Breast epithelium (tissue), 4 donors: Measurements from ENCODE around the gene HSPB8. TPM values are rescaled to one million over a fixed set of nuclear protein-coding genes. Genes with fewer than 3 reads are reported as not detected.

Source experiments
- DNase-seq, 2 donors: peaks; one replicate each; pipeline ENCODE4 v3.0.0-alpha.2; 2019; ENCODE audit warnings: low spot score in 2 of 2
- H3K27ac ChIP-seq, 2 donors: fragments of 200-600 bp; sonication (generic) in 1 of 2; one replicate each; pipeline ENCODE4 v1.5.1; 2016 to 2019; ENCODE audit warnings: mild to moderate bottlenecking in 1 of 2
- H3K27me3 ChIP-seq, 2 donors: fragments of 200-600 bp; sonication (generic) in 1 of 2; one replicate each; pipeline versions ENCODE4 v1.5.1 to v1.6.0; 2017 to 2019; ENCODE audit warnings: control low read depth in 1 of 2, mild to moderate bottlenecking in 1 of 2
- H3K36me3 ChIP-seq: fragments of 200-600 bp; one replicate; pipeline ENCODE4 v1.5.1; 2019
- H3K4me1 ChIP-seq, 2 donors: fragments of 200-600 bp; sonication (generic); one replicate each; pipeline ENCODE4 v1.5.1; 2016 to 2019; ENCODE audit warnings: control low read depth in 1 of 2
- H3K4me3 ChIP-seq, 3 donors: fragments of 200-600 bp; sonication (generic); 1 replicate in 2 of 3; 2 replicates in 1 of 3; pipeline ENCODE4 v1.5.1; 2016 to 2019; ENCODE audit warnings: mild to moderate bottlenecking in 3 of 3, moderate library complexity in 2 of 3
- H3K9me3 ChIP-seq, 2 donors: fragments of 200-600 bp; sonication (generic) in 1 of 2; one replicate each; pipeline ENCODE4 v1.5.1; 2016 to 2019; ENCODE audit warnings: control low read depth in 1 of 2
- POLR2A ChIP-seq: fragments of 450-650 bp; IDR thresholded peaks from one replicate; pipeline ENCODE4 v1.6.1; 2016; ENCODE audit warnings: antibody characterized with exemption, mild to moderate bottlenecking, moderate library complexity
- POLR2AphosphoS5 ChIP-seq, 3 donors: sonication (generic); formaldehyde crosslinking; IDR thresholded peaks; one replicate each; pipeline ENCODE4 v1.6.1; 2017; ENCODE audit warnings: antibody characterized with exemption in 3 of 3
- intact Hi-C: fragments of 100-400 bp; cut with DNase I; formaldehyde crosslinking; loops from one replicate; pipeline ENCODE4 v1.15.1; 2023; ENCODE audit warnings: low total_unique reads
- total RNA-seq, 3 donors: library from RNA; depleted of rRNA; stranded (reverse); fragments of >200 nt; gene quantifications; one replicate each; pipeline ENCODE4 v1.1.0, GENCODE V29; 2016
- TF ChIP-seq, protein P1 (sequence below), 3 donors: fragments of 450-650 bp; IDR thresholded peaks; one replicate each; pipeline ENCODE4 v1.5.1; 2016 to 2017; ENCODE audit warnings: antibody characterized with exemption in 3 of 3, mild to moderate bottlenecking in 3 of 3, moderate library complexity in 3 of 3

Gene HSPB8
- total RNA-seq, 3 donors from 2014 or later, result 19.3 to 44.5 (median 32.8) TPM

DNA sequence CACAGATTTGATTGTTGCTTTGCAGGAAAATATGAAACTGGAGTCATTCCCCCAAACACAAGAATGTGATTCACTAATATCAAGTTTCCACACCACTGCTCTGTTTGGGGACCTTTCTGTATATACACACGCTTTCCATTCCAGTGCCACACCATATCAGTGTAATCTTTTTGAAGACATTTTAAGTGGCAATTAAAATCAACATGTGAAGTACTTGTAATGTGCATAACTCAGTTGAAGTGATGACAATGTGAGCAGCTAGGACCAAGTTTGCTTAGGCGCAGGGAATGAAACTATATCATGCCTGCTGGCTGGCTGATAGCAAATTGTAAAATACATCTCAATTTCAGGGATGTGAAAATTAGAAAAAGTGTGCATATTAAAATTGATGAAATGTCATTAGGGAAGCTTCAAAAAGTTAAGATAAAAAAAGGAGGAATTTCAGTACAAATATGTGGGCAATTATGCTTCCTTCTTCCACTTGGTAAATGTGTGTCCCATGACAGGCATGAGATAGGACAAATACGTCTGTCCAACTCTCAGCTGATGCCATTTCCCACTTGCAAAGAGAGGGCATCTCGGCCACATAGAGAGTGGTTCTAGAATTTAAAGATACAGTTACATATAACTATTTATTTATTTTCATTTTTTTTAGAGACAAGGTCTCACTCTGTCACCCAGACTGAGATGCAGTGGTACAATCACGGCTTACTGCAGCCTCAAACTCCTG lies 43.7 kb downstream of the HSPB8 start:
- Histone ChIP-seq H3K4me1 (no peaks in the 10 kb centered on the region), H3K27me3 (no peaks in the 10 kb centered on the region), H3K4me3 (no peak overlapping the region), H3K9me3 (no peaks in the 10 kb centered on the region), H3K27ac (no peak overlapping the region), H3K36me3 (no peaks in the 10 kb centered on the region)
- intact Hi-C loops, result no loop called here
- TF ChIP-seq, protein P1, sequence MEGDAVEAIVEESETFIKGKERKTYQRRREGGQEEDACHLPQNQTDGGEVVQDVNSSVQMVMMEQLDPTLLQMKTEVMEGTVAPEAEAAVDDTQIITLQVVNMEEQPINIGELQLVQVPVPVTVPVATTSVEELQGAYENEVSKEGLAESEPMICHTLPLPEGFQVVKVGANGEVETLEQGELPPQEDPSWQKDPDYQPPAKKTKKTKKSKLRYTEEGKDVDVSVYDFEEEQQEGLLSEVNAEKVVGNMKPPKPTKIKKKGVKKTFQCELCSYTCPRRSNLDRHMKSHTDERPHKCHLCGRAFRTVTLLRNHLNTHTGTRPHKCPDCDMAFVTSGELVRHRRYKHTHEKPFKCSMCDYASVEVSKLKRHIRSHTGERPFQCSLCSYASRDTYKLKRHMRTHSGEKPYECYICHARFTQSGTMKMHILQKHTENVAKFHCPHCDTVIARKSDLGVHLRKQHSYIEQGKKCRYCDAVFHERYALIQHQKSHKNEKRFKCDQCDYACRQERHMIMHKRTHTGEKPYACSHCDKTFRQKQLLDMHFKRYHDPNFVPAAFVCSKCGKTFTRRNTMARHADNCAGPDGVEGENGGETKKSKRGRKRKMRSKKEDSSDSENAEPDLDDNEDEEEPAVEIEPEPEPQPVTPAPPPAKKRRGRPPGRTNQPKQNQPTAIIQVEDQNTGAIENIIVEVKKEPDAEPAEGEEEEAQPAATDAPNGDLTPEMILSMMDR (IDR thresholded peaks at IDR 0.05), result no peak
- no peak for TF ChIP-seq POLR2A
- no peak for TF ChIP-seq POLR2AphosphoS5 (IDR thresholded peaks at IDR 0.05)
- no peak for DNase-seq

DNA sequence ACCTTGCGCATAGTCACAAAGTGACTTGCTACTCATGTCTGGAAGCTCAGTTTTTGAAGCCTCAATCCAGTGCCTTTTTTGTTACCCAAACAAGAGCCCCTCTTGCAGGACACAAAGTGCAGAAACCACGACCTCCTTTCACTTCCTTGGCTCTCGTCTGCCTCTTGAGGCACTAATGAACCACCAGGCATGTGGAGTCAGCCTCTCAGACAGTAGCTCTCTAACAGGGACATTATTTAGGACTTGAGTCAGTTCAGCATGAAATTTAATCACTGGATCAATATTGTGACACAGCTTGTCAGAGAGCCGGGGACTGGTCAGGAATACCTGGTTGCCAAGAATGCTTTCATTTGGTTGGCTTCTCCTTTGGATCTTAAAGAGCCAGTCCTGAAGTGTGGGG lies 46.7 kb downstream of the HSPB8 start:
- H3K4me1 ChIP-seq, result no peaks in the 10 kb centered on the region
- no peak overlapping the region for H3K4me3 ChIP-seq
- intact Hi-C loops, result loop anchor here (2.0 kb wide), 1 partner anchor 77 kb away; no protein-coding TSS in a partner anchor
- H3K36me3 ChIP-seq, result no peaks in the 10 kb centered on the region
- no peaks in the 10 kb centered on the region for H3K27me3 ChIP-seq
- no peaks in the 10 kb centered on the region for H3K9me3 ChIP-seq
- DNase-seq, result no peak
- H3K27ac ChIP-seq, result no peak overlapping the region
- TF ChIP-seq POLR2A, result no peak
- TF ChIP-seq POLR2AphosphoS5 (IDR thresholded peaks at IDR 0.05), result no peak
- TF ChIP-seq, protein P1 (IDR thresholded peaks at IDR 0.05), result no peak

DNA sequence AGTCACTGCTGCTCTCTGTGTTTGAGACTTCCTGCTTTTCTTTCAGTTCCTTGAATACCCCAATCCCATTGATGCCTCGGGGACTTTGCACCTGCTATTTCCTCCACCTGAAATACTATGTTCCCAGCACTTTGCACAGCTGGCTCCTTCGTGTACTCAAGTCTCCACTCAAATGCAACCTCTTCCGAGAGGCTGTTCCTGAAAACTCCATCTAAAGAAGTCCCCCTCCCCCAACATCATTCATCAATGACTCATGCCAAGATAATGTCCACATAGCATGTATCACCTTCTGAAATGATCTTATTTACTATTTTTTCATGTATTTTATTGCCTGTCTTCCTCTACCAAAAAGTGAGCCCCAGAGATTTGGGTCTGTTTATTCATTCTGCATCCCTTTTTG lies 48.6 kb downstream of the HSPB8 start:
- TF ChIP-seq POLR2AphosphoS5 (IDR thresholded peaks at IDR 0.05), result no peak
- TF ChIP-seq POLR2A, result no peak
- TF ChIP-seq, protein P1 (IDR thresholded peaks at IDR 0.05), result no peak
- Histone ChIP-seq H3K36me3 (no peaks in the 10 kb centered on the region), H3K4me3 (no peak overlapping the region), H3K4me1 (no peaks in the 10 kb centered on the region), H3K27ac (no peak overlapping the region), H3K9me3 (no peaks in the 10 kb centered on the region), H3K27me3 (no peaks in the 10 kb centered on the region)
- no peak for DNase-seq
- intact Hi-C loops, result no loop called here

DNA sequence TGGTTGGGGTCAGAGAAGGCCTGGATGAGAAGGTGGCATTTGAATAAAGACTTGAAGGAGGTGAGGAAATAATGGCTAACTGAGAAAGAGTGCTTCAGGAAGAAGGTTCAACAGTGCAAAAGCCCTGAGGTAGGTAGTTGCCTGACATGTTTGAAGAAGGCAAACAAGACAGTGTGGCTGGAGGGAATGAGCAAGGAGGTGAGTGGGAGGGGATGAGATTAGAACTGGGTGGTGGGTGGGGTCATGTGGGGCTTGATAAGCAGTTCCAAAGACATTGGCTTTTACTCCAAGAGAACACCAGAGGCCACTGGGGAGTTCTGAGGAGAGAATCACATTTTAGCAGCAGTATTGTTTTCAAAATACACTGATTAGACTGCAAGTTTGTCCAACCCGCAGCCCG lies 50.5 kb downstream of the HSPB8 start:
- Histone ChIP-seq H3K4me1 (no peaks in the 10 kb centered on the region), H3K36me3 (no peaks in the 10 kb centered on the region), H3K27me3 (peaks cover 0 to 7% of the 10 kb centered on the region in 2 donors), H3K4me3 (no peak overlapping the region), H3K27ac (no peak overlapping the region), H3K9me3 (no peaks in the 10 kb centered on the region)
- intact Hi-C loops, result no loop called here
- no peak for DNase-seq
- TF ChIP-seq POLR2AphosphoS5 (IDR thresholded peaks at IDR 0.05) (no peak), POLR2A (no peak)
- TF ChIP-seq, protein P1 (IDR thresholded peaks at IDR 0.05), result no peak

DNA sequence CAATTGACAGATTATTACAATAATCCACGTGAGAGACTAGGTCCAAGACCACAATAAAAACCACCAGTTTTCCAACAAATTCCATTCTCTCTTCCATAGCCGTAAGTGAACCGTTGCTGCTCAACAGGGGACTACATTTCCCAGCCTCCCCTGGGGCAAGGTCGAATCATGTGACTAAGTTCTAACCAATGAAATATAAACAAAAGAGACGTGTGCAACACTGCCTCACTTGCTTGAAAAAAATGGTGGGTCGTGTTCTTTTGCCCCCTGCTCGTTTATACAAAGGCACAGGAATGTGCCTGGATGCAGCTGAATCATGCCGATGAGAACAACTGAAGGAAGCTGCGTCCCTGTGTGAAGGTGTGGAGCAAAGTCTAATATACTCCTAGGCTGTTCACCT lies 51.1 kb downstream of the HSPB8 start:
- H3K27ac ChIP-seq, result no peak overlapping the region
- DNase-seq, result no peak
- no peaks in the 10 kb centered on the region for H3K36me3 ChIP-seq
- H3K4me3 ChIP-seq, result no peak overlapping the region
- no peaks in the 10 kb centered on the region for H3K9me3 ChIP-seq
- no peaks in the 10 kb centered on the region for H3K4me1 ChIP-seq
- intact Hi-C loops, result no loop called here
- TF ChIP-seq, protein P1 (IDR thresholded peaks at IDR 0.05), result no peak
- TF ChIP-seq POLR2AphosphoS5 (IDR thresholded peaks at IDR 0.05) (no peak), POLR2A (no peak)
- peaks cover 0 to 7% of the 10 kb centered on the region in 2 donors for H3K27me3 ChIP-seq
